HG03097 (cell line): ENCODE data around the gene TRIM52.
A peak's percentile ranks its signal among the peaks of the same experiment; 100 is the strongest.
"Not testable (repeated sequence)": the region's sequence is repeated elsewhere in the genome, so short reads cannot be mapped to it uniquely, and the experiment has no call there.

Experiments
- ATAC-seq: cut with Tn5 transposase; IDR thresholded peaks from one replicate; pipeline ENCODE4 v1.9.1; 2021; ENCODE audit not compliant: unreplicated experiment, low FRiP score

TRIM52 gene

DNA sequence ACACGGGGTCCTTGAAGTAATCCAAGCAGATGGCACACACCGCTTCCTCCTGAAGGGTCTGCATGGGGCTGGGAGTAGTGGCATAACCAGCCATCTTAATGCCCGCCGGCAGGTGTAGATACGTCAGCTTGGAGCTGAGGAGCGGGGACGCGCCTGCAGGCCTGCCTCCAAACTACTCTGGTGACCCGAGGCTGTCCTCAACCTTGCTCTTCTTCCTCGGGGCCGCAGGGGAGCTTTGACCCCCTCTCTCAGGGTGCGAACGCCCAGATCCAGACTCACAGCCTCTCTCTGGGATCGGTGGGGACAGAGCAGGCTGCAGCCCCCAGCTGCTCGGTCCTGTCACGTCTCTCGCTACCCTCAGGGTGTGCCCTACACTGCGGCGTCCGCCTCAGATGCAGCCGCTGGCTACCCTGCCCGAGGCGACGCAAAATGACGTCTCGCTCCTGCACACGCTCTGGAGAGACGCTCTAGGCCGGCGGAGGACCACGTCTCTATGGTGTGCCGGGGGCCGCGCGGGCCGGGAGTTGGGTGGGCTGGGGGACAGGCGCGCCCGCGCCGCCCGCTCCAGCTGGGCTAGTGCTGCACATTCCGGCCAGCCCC lies at the start of gene TRIM52:
Gene TRIM52 (minus strand): TSS at position 424 of the 600 bp plus-strand sequence. CDS start 330 bp downstream, at position 94.
- peak; percentile 75 for ATAC-seq

DNA sequence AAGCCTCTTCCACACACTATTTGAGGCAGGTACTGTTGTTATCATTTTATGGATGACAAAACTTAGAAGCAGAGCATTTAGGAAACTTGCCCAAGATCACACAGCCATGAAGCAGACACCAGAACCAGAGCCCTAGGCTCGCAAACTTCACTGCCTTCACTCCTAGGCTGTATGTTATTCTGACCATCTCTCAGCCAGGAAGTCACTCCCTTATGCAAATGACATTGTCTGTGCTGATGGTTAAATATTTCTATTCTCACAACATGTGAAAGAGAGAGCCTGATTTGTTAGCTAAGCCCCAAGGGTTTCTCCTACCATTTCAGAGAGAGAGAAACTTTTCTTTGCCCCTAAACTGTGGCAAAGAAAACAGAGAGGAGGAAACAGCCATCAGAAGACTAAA lies 26.4 kb upstream of the TRIM52 start:
- peak; percentile 54 for ATAC-seq

DNA sequence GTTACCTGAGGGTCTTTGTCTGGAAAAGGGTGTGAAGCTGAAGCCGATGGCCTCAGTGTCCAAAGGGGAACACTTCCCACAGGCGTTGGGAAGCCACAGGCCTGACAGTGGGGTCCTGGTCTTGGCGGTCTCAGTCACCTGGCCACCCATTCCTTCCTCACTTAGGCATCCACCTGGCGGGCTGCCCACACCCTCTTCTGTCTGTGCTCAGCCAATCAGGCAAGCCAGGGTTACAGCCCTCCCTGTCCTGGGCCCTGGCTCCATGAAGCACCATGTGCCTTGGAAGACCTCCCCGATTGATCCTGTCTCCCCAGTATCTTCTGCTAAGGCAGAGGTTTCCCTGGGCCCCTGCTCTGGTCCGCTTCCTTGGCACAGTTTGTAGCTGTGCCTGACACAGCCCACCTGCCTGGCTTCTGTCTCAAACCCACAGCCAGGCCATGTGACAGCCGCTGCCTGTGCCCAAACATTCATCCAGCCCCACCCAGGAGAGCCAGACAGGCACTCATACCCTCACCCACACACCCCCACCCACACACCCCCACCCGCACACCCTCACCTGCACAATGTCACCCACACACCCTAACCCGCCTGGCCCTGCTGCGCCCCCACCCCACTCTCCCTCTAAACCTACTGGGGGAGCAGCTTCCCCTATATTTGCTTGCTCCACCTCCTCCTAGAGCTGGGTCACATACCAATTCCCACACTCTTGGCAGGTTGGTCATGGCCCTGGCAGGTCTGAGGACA lies 25.2 kb upstream of the TRIM52 start:
- not testable (repeated sequence) for ATAC-seq

DNA sequence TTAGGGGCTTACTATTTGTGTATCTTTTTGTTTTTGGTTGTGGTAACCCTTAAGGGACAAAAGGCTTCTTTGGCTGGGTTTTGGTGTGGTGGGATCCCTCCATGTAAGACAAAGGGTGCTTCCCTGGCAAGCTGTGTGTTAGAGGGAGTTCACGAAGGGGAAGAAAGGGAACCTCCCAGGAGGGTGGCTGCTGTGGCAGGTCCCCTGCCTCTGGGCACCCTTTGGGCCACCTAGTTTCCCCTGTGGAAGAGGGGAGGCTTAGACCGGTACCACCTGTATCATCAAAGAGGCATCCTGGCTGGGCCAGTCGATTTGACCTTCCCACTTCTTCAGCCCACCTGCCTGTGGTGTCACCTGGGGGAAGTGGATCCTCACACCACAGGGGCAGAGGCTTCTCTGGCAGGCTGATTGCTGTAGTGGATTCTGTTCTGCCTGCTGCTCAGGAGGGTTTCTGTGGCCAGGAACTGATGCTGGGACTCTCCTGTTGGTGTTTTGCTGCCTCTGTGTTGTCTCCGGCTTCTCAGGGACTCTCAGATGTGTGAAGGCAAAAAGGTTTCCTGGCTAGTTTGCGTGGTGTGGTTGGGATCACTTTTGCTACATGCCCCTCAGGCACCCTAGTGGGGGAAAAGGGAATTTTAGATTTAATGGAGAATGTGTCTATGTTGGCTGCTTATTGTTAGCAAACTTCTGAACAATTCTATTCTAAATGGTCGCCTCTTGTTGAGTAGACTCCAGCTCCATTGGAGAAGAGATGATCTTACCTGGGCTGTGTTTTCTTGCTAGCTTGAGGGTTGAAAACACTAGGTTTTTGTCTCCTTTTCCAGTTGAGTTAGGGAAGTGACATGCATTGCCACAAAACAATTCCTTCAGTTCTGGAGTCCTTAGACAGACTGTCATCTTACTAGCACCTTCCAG lies 23.2 kb upstream of the TRIM52 start:
- ATAC-seq = not testable (repeated sequence)

DNA sequence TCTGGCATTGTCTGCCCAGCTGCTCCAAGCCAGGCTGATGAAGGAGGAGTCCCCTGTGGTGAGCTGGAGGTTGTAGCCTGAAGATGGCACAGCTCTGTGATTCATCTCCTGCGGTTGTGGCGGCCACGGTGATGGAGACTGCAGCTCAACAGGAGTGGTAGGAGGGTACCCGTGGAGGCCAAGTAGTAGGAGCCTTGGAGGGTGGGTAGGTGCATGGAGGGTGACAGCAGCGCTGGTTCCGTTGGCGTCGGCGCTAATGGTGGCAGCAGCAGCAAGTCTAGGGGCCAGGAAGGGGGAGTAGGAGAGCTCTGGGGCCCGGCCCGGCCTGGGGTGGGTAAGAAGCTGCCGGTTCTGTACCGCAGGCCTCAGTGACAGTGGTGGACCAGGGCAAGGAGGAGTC lies 22.4 kb upstream of the TRIM52 start:
- ATAC-seq = no peak

DNA sequence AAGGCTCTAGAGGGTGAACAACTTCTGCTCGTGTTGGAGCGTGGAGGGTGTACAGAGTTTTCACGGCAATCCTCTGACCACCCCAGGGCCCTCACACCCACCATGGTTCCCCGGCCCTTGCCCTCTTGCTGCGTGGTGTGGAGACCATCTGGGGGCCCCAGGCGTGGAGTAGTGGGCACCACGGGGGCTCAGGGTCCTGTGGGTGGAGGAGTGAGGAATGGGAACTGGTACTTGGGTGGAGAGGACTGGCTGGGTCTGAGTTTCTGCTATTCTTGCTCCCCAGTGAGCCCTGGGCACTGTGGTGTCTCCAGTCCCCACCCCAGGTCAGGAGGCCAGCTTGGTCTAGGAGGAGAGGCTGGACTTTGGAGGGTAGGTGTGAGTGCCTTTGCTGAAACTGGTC lies 21.9 kb upstream of the TRIM52 start:
- ATAC-seq = no peak

DNA sequence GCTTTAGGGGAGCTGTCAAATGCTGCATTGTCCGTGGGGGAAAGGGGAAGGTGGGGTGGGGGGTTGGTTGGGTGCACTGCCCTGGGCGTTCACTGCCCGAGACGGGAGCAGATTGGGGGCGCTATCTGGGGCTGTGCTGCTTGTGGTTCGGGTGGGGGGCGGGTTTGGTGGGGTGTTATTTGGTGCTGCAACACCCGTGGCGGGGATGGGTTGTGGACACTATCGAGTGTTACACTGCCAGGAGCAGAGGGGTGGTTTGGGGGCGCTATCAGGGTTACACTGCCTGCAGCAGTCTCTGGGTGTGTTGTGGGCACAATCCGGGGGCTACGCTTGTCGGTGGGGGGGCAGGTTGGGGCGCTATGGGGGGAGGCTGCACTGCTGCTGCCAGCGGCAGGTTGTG lies 21.5 kb upstream of the TRIM52 start:
- not testable (repeated sequence) for ATAC-seq

DNA sequence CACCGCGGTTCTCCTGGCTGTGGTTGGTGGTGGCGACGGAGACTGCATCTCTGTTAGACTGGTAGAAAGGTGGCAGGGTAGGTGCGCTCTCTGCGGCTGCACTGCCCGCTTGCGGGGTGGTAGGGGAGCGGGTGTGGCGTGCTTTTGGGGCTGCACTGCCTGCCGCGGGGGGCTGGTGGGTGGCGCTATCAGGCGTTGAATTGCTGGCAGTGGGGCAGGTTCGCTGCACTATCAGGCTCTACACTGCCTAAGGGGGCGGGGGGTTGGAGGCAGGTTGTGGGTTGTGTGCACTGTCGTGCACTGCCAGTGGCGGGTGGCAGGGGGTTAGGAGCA lies 21.0 kb upstream of the TRIM52 start:
- no peak for ATAC-seq

DNA sequence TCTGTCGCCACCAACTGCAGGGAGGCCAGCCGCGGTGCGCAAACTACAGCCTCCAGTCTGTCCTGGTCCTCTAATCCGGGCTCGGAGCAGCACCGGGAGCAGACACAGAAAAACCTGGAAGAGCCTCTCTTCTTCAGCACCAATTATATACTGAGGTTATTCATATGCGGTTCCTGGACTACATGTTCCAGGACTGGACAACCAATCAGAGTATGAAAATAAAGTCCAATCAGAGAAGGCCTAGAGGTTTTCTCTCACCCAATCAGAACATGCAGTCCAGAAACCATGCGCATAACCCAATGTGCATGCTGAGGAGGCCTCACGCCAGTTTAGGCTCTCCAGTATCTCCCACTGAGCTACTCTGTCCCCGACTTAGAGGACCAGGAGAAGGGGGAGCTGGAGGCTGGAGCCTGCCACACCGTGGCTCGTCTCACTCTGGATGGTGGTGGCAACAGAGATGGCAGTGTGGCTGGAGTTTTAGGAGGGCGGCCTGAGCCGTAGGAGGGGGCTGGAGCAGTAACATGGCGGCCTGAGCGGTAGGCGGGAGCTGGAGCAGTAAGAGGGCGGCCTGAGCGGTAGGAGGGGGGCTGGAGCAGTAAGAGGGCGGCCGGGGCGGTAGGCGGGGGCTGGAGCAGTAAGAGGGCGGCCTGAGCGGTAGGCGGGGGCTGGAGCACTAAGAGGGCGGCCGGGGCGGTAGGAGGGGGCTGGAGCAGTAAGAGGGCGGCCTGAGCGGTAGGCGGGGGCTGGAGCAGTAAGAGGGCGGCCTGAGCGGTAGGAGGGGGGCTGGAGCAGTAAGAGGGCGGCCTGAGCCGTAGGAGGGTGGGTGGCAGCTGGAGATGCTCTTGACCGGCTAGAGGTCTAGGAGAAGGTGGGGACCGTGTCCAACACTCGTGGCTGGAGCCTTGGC lies 20.4 kb upstream of the TRIM52 start:
- no peak for ATAC-seq

DNA sequence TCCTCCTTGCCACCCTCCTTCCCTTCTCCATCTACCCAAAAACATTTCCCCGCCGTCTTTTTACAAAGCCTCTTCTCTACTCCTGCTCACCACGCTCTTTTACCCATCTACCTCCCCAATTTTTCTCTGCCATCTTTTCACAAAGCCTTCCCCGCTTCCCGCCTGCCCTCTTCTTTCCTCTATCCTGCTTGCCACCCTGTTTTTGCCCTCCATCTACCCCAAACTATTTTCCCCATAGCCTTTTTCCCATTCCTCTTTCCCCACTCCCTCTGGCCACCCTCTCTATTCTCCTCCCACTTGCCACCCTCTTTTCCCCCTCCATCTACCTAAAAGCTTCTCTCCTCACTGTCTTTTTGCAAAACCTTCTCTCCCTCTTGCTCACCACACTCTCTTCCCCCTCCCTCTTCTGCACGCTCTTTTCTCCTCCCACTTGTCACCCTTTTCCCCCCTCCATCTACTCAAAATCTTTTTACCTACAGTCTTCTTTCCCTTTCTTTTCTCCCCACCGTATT lies 19.4 kb upstream of the TRIM52 start:
- no peak for ATAC-seq

DNA sequence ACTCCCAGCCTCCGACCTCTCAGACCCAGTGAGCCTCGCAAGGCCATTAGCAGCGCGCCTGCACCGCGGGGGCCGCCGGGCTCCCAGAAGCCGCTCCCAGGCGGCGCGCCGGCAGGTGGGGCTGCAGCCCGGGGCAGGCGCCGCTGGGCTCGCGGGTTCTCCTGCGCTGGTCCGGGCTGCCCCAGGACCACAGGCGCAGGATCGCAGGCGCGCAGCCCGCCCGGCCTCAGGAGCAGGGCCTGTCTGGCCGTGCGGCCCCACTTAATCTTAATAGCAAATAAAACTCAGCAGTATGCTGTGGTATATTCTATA lies 12.4 kb upstream of the TRIM52 start:
- not testable (repeated sequence) for ATAC-seq

DNA sequence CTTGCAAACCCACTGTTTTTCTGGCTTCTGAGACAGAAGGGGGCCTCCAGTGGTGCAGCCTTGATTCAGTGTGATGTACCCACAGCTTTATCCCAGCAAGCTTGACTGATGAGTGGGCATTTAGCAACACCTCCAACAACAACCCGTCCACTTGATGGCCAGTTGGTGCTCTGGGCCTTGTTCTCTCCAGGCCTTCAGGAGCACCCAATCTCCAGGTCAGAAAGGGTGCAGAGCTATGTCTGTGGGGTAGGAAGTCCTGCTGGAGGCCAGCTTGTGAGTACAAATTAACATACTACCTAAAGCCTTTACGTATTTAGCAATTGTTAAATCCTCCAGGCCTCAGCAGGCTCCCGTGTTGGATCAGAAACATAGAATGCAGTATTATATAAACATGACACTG lies 10.1 kb upstream of the TRIM52 start:
- ATAC-seq = no peak

DNA sequence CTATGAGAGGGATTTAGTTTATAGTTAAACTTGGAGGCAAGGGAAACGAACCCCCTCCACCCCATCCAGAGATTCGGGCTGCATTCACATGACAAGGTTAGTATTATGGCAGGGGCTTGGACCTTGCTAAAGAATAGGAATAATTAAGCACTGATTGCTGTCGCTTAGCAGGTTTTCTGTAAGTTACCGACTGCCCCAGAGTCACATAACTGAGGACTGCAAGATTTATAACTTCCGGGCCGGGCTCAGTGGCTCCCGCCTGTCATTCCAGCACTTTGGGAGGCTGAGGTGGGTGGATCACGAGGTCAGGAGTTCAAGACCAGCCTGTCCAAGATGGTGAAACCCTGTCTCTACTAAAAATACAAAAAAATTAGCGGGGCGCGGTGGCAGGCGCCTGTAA lies 7.0 kb upstream of the TRIM52 start:
- not testable (repeated sequence) for ATAC-seq

DNA sequence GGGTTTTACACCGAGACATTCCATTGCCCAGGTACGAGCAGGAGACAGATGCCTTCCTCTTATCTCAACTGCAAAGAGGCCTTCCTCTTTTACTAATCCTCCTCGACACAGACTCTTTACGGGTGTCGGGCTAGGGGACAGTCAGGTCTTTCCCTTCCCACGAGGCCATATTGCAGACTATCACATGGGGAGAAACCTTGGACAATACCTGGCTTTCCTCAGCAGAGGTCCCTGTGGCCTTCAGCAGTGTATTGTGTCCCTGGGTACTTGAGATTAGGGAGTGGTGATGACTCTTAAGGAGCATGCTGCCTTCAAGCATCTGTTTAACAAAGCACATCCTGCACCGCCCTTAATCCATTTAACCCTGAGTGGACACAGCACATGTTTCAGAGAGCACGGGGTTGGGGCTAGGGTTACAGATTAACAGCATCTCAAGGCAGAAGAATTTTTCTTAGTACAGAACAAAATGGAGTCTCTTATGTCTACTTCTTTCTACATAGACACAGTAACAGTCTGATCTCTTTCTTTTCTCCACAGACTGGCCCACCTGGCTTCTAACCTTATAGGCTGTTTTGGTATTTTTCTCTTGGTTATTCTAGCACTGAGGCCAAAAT lies 6.5 kb upstream of the TRIM52 start:
- not testable (repeated sequence) for ATAC-seq

DNA sequence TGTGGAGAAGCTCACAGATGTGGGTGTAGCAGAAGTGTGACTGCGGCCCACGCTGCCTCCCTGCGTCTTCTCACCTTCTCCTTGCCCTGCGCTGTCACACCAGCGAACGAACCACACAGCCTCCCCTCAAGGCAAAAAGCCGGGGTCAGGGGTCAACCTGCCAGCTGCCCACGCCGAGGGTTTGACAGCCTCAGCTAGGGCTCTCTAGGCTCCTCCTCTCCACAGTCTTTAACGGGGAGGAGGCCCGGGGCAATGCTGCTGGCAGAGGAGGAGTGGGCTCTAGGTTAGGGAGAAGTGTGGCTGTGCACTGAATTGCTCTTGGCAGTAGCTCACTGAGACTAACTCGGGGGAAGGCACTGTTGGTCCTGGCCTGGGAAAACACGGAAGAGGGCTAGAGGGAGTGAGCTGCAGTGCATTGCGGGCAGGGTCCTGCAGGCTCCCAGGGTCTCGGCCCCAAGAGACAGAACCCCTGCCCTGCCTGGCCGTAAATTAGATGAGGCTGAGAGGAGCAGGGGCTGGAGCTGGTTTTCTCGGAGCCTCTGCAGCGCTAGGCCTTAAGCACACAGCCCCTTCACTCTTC lies 4.2 kb upstream of the TRIM52 start:
- no peak for ATAC-seq

DNA sequence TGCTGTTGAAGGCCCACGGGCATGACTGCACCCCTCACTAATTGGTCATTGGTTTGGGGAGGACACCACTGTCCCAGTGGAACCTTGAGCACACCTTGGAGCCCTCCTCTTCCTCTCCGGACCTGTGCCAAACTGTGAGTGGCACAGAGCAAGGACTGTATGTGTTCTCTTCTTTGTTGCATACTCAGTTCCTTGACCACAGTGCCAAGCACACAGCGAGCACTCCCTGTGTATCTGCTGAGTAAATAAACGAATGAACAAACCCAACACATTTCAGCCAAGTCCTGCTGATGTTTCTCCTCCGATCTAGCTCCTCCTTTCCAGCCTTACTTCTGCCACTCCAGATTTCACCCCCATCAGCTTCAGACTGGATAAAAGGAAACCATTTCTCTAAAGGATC lies 2.7 kb upstream of the TRIM52 start:
- no peak for ATAC-seq

DNA sequence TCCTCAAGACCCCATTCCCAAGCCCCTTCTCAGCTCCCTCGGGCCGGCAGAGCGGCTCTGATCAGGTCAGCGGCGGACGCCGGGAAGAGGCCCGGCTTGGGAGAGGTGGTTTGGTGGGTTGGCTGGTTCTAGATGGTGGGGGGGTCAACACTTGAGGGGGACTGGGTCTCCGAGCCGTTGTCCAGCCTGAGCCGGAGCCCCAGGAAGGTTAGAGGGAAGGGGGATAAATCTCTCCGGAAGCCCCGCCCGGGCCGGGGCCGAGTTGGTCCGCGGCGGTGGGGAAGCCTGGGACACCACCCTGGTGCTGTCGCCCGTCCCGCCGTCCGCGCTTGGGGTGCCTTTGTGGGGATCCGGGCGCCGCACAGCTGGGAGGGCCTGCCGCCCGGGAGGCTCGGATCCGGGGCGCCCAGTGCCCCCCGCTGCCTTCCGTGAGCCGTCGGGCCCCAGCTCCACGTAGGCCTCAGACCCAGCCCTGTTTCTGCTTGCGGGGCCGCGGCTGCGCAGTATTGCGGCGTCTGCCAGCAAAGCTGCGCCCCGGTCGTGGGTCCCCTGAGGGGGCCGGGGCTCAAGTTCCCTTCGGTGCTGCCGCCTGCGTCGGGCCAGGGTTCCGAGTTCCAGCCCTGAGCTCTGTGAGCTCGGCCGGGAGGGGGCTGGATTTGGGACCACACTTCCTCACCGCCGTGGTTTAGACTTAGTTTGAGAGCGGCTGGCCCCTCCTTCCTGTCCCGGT lies 542 bp upstream of the TRIM52 start:
- ATAC-seq = peak; percentile 48

DNA sequence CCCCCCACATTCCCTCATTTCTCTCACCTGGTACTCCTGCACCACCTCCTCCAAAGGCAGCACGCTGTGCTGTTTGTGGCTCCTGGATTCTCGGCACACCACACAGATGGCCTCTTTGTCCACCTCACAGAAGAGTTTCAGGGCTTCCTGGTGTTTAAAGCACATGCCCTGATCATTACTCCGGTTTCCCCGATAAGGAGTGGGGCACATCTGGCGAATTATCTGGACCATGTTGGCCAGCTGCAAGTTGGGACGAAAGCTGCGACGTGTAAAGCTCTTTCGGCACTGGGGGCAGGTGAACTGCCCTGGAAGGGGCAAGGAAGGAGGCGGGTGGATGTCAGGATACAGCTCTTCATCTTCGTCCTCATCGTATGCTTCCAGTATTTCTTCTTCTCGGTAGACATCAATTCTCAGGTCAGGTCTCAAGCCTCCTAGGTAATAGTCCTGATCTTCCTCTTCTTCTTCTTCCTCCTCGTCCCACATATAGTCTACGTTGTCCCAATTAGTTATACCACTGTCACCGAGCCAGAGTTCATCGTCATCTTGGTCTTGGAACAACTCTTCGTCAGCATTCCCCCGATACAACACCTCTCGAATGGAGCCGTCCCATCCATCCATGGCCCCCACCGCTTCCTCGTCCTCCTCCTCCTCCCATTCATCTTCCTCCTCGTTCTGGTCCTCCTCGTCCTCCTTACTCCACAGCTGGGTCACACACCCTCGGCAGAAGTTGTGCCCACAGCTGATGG lies 796 bp downstream of the TRIM52 start:
- no peak for ATAC-seq
